Measurements from ENCODE around the gene THOC6. TPM values are rescaled to one million over a fixed set of nuclear protein-coding genes. Genes with fewer than 3 reads are reported as not detected.

THOC6 gene
- total and polyA plus RNA-seq, 12 donors: 7.0 to 40.3 (median 10.6) TPM

DNA sequence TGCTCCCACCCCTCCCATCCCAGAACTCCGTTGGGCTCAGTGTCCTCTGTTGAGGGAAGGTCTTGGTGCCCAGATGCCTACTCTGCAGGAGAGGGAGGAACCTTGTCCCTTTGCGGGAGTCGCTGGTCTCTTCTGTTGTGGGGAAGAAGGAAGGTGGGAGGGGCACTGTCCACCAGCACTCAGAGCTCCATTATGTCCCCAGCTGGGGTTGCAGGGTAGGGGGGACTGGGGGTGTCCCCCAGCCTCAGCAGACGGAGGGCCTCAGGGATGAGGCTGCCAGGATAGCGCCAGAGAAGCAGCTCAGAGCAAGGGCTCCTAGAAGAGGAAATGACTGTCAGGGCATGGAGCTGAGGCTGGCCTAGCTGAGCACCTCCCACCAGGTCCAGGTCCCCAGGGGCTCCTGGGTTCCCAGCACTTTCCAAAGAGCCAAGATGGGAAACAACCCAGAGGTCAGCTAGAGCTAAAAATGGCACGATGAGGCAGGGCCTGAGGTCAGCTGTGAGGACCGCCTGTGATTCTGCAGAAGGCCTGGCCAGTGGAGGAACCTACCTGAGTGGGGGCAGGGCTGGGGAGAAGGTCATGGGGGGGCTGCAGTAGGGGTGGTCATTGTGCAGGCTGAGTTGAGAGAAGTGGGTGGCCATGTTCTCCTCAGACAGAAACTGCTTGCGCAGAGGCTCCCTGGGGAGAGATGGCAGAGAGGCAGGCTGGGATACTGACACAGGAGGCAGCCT is 986 bp upstream of the THOC6 start:
- H3K4me1 ChIP-seq: peaks cover 23 to 68% (median 53%) of the 10 kb centered on the region in 9 donors
- intact Hi-C loops (cut with DNase I): no loop called here
- TF ChIP-seq, protein P1, sequence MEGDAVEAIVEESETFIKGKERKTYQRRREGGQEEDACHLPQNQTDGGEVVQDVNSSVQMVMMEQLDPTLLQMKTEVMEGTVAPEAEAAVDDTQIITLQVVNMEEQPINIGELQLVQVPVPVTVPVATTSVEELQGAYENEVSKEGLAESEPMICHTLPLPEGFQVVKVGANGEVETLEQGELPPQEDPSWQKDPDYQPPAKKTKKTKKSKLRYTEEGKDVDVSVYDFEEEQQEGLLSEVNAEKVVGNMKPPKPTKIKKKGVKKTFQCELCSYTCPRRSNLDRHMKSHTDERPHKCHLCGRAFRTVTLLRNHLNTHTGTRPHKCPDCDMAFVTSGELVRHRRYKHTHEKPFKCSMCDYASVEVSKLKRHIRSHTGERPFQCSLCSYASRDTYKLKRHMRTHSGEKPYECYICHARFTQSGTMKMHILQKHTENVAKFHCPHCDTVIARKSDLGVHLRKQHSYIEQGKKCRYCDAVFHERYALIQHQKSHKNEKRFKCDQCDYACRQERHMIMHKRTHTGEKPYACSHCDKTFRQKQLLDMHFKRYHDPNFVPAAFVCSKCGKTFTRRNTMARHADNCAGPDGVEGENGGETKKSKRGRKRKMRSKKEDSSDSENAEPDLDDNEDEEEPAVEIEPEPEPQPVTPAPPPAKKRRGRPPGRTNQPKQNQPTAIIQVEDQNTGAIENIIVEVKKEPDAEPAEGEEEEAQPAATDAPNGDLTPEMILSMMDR (IDR thresholded peaks at IDR 0.05): no peak
- peak overlapping the region; percentile 43 to 87 (median 74) for H3K4me3 ChIP-seq
- WGBS, 2 donors: 26 to 36% methylated on average over 8 of the region's 8 CpGs
- ATAC-seq (peak in 7 of 8 donors; percentile 0 to 15 (median 2)), DNase-seq (peak in 1 of 2 donors; percentile 61)
- peaks cover 0 to 24% (median 17%) of the 10 kb centered on the region in 9 donors for H3K36me3 ChIP-seq
- H3K27ac ChIP-seq: peak overlapping the region; percentile 22 to 100 (median 97)
- H3K27me3 ChIP-seq: peaks cover 2 to 17% (median 9%) of the 10 kb centered on the region in 7 donors
- no peaks in the 10 kb centered on the region for H3K9me3 ChIP-seq

DNA sequence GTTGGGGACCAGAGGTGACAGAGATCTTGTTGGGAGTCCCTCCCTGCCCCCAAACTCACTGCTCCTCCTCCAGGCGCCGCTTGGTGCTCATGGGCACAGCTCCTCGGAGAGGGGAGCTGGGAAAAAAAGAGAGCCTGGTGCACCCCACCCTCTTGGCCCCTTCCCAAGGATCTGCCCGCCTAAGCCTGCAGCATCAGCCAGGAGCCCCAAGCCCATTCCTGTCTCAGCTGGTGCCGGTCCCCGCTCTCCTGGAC is 493 bp upstream of the THOC6 start:
- Histone ChIP-seq H3K4me3 (peak overlapping the region; percentile 43 to 87 (median 74)), H3K27me3 (peaks cover 0 to 12% (median 4%) of the 10 kb centered on the region in 7 donors), H3K9me3 (no peaks in the 10 kb centered on the region), H3K36me3 (peaks cover 0 to 25% (median 17%) of the 10 kb centered on the region in 9 donors), H3K27ac (peak overlapping the region; percentile 88 to 100 (median 97)), H3K4me1 (peaks cover 23 to 68% (median 49%) of the 10 kb centered on the region in 9 donors)
- peak in 5 of 8 donors; percentile 0 to 6 (median 1) for ATAC-seq
- TF ChIP-seq, protein P1 (IDR thresholded peaks at IDR 0.05): no peak
- intact Hi-C loops (cut with DNase I): no loop called here
- WGBS, 2 donors: 2 to 14% methylated on average over 4 to 6 of the region's 6 CpGs
- peak in 1 of 2 donors; percentile 62 for DNase-seq

DNA sequence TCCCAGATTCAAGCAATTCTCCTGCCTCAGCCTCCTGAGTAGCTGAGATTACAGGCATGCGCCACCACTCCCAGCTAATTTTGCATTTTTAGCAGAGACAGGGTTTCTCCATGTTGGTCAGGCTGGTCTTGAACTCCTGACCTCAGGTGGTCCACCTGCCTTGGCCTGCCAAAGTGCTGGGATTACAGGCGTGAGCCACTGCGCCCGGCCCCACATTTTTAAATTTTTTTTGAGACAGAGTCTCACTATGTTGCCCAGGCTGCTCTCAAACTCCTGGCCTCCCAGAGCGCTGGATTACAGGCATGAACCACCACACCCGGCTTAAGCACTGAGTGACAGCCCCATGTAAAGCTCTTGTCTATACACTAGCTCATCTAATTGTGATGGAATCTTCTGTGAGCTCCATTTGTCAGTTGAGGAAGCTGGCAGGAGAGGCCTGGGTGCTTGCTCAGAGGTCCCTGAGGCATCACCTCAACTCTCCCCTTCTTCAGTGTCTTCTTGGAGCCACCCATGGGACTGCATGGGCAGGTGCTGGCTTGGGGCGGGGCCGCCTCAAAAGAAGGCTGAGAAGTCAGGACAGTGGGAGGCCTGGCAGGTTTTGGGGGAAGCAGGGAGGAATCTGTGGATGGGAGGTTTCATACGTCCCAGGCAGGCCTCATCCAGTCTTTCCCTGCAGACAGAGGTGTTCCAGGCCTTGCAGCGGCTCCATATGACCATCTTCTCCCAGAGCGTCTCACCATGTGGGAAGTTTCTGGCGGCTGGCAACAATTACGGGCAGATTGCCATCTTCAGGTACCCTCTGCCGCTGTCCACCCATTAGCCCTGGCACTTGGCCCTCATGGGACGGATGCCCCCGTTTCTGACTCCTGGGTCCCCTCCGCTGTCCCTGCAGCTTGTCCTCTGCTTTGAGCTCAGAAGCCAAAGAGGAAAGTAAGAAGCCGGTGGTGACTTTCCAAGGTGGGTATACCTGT is 1.5 kb downstream of the THOC6 start:
- H3K4me1 ChIP-seq: peaks cover 29 to 70% (median 49%) of the 10 kb centered on the region in 9 donors
- H3K4me3 ChIP-seq: no peak overlapping the region
- peaks cover 0 to 20% (median 17%) of the 10 kb centered on the region in 7 donors for H3K27me3 ChIP-seq
- TF ChIP-seq, protein P1 (IDR thresholded peaks at IDR 0.05): no peak
- DNase-seq (no peak), ATAC-seq (no peak)
- H3K9me3 ChIP-seq: no peaks in the 10 kb centered on the region
- WGBS, 2 donors: 94 to 96% methylated on average over 18 of the region's 18 CpGs
- peaks cover 0 to 25% (median 17%) of the 10 kb centered on the region in 9 donors for H3K36me3 ChIP-seq
- intact Hi-C loops (cut with DNase I): no loop called here
- H3K27ac ChIP-seq: no peak overlapping the region

DNA sequence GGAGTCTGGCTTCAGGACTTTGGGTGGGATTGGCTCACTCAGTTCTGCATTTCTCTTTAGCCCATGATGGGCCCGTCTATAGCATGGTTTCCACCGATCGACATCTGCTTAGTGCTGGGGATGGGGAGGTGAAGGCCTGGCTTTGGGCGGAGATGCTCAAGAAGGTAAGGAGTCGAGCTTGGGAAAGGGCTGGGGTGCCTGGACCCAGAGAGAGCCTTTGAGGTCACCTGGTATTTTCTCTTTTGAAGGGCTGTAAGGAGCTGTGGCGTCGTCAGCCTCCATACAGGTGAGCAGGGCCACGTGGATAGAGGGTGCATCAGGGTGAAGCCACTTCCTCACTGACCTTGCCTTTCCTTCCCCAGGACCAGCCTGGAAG is 2.2 kb downstream of the THOC6 start:
- WGBS, 2 donors: 95% methylated on average over 8 of the region's 8 CpGs
- TF ChIP-seq, protein P1 (IDR thresholded peaks at IDR 0.05): no peak
- no peak for ATAC-seq
- intact Hi-C loops (cut with DNase I): no loop called here
- Histone ChIP-seq H3K36me3 (peaks cover 0 to 25% (median 17%) of the 10 kb centered on the region in 9 donors), H3K27me3 (peaks cover 5 to 27% (median 24%) of the 10 kb centered on the region in 7 donors), H3K27ac (no peak overlapping the region), H3K4me1 (peaks cover 29 to 64% (median 45%) of the 10 kb centered on the region in 9 donors), H3K9me3 (no peaks in the 10 kb centered on the region), H3K4me3 (no peak overlapping the region)
- no peak for DNase-seq

All from heart right ventricle (tissue), 16 donors.